HG03342 (cell line): Measurements from ENCODE around the gene CYP21A2.
"Not testable (repeated sequence)": the region's sequence is repeated elsewhere in the genome, so short reads cannot be mapped to it uniquely, and the experiment has no call there.

Source experiments
- ATAC-seq: cut with Tn5 transposase; IDR thresholded peaks from one replicate; pipeline ENCODE4 v1.9.1; 2021; ENCODE audit warnings: mild to moderate bottlenecking, moderate library complexity; ENCODE audit not compliant: unreplicated experiment

The CYP21A2 gene

DNA sequence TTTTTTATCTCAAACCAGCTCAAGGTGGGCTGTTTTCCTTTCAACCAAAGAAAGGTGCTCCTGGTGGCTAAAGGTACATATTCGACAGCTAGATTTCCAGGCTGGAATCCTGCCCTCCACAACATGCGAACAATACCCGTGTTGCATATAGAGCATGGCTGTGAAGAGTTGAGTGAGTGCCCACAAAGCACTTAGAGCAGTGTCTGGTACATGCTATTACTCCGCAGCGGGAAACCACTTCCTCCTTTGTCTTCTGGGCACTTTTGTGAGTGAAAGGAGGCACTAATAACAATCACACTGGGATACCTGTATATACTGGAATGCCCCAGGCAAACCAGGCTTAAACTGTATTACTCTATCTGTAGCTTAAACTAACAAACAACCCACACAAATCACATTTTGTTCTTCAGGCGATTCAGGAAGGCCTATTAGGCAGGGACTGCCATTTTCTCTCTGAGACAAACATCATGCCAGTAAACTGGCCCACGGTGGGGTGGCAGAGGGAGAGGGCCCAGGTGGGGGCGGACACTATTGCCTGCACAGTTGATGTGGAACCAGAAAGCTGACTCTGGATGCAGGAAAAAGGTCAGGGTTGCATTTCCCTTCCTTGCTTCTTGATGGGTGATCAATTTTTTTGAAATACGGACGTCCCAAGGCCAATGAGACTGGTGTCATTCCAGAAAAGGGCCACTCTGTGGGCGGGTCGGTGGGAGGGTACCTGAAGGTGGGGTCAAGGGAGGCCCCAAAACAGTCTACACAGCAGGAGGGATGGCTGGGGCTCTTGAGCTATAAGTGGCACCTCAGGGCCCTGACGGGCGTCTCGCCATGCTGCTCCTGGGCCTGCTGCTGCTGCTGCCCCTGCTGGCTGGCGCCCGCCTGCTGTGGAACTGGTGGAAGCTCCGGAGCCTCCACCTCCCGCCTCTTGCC is at the start of gene CYP21A2:
CYP21A2 (plus strand) TSS at position 818 of the 927 bp plus-strand sequence; CDS start at position 826, 8 bp downstream.
- not testable (repeated sequence) for ATAC-seq

DNA sequence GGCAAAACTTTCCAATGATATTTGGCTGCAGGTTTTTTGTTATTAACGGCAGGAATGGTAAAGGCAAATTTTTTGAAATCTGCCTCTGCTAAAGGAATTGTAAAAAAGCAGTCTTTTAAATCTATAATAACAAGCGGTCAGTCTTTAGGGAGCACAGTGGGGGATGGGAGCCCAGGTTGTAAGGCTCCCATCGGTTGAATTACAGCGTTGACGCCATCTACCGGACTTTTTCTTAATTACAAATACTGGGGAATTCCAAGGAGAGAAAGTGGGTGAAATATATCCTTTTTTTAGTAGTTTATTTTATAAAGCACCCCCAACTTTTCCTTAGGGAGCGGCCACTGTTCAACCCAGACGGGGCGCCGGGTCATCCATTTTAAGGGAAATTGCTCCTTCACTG is 48.9 kb upstream of the CYP21A2 start:
- not testable (repeated sequence) for ATAC-seq

DNA sequence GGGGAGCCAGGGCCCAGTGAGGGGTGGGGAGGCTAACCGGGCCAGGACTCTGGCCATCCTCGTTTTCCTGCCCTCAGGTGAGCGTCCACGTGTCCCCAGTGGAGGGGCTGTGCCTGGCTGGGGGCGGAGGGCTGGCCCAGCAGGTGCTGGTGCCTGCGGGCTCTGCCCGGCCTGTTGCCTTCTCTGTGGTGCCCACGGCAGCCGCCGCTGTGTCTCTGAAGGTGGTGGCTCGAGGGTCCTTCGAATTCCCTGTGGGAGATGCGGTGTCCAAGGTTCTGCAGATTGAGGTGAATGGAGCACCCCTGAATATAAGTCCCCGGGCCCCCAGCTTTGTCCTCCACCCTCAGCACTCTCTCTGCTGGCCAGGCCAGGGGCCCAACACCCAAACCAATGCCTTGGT is 43.8 kb upstream of the CYP21A2 start:
- ATAC-seq = not testable (repeated sequence)

DNA sequence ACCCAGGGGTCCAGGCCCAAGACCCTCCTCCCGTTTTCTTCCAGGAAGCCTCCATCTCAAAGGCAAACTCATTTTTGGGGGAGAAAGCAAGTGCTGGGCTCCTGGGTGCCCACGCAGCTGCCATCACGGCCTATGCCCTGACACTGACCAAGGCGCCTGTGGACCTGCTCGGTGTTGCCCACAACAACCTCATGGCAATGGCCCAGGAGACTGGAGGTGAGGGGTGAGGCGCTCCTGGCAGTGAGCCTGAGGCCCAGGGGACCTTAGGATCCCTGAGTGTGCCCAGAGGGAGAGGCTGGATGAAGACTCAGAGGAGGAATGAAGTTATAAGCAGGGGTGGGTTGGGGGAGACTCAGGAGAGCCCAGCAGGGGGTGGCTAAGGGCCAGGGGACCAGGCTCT is 41.8 kb upstream of the CYP21A2 start:
- not testable (repeated sequence) for ATAC-seq

DNA sequence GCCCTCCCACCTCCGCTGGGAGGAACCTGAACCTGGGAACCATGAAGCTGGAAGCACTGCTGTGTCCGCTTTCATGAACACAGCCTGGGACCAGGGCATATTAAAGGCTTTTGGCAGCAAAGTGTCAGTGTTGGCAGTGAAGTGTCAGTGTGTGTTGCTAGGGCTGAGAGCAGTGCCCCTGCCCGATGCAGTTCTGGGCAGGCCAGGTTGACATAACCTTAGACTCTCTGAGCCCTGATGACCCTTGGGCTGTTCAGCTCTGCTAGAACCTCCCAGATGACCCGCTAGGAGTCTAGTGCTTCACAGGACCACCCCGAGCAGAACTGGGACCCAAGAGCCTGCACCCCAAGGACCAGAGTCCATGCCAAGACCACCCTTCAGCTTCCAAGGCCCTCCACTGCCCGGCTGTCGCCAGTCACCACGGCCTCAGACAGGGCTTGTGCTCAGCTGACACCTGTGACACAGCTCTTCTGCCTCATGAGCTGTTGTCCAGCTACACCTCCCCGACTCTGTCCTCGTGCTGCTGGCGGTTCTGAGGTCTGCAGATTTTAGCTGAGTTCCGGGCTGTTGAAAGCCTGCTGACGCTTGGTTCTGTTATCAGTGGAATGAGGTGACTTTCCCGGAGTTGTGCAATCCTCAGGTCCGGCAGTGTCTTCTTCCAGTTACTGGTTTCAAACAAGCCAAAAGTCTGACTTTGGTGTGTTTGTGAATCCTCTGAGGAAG is 35.5 kb upstream of the CYP21A2 start:
- not testable (repeated sequence) for ATAC-seq

DNA sequence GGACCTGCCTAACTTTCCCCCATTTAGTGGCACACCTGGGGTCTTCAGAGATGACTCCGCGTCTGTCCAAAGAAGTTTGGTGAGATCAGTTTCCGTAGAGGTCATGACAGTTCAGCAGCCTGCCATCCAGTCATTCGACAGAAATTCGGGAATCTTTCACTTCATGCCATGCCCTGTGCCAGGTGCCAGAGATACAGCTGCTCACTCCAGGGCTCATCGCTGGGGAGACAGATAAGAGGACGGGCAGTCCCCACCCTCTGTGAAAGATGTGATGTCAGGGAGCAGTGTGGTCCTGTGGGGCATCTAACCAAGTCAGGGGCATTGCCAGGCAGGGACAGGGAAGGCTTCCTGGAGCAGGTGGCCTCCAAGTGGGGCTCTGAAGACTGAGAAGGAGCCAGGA is 34.9 kb upstream of the CYP21A2 start:
- not testable (repeated sequence) for ATAC-seq

DNA sequence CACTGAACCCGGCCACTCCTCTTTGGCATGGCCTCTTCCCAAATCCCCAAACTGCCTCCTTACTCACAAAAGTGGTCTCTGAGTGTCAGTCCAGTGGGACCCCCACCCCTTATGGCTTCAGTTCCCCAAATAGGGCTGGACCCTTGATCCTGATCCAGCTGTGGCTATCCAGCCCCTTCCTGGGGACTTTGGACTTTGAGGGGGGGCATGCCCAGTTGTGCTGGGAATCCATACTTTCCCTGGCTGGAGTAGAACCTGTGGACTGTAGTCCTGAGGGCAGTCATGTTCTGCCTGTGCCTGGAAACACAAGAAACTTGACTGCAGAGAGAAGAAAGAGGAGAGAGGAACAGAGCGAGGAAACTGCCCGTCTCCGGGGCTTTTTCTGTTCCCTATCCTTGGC is 33.8 kb upstream of the CYP21A2 start:
- not testable (repeated sequence) for ATAC-seq

DNA sequence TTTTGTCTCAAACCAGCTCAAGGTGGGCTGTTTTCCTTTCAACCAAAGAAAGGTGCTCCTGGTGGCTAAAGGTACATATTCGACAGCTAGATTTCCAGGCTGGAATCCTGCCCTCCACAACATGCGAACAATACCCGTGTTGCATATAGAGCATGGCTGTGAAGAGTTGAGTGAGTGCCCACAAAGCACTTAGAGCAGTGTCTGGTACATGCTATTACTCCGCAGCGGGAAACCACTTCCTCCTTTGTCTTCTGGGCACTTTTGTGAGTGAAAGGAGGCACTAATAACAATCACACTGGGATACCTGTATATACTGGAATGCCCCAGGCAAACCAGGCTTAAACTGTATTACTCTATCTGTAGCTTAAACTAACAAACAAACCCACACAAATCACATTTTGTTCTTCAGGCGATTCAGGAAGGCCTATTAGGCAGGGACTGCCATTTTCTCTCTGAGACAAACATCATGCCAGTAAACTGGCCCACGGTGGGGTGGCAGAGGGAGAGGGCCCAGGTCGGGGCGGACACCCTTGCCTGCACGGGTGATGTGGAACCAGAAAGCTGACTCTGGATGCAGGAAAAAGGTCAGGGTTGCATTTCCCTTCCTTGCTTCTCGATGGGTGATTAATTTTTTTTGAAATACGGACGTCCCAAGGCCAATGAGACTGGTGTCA is 33.2 kb upstream of the CYP21A2 start:
- ATAC-seq = not testable (repeated sequence)

DNA sequence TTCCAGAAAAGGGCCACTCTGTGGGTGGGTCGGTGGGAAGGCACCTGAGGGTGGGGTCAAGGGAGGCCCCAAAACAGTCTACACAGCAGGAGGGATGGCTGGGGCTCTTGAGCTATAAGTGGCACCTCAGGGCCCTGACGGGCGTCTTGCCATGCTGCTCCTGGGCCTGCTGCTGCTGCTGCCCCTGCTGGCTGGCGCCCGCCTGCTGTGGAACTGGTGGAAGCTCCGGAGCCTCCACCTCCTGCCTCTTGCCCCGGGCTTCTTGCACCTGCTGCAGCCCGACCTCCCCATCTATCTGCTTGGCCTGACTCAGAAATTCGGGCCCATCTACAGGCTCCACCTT is 32.7 kb upstream of the CYP21A2 start:
- ATAC-seq = not testable (repeated sequence)

DNA sequence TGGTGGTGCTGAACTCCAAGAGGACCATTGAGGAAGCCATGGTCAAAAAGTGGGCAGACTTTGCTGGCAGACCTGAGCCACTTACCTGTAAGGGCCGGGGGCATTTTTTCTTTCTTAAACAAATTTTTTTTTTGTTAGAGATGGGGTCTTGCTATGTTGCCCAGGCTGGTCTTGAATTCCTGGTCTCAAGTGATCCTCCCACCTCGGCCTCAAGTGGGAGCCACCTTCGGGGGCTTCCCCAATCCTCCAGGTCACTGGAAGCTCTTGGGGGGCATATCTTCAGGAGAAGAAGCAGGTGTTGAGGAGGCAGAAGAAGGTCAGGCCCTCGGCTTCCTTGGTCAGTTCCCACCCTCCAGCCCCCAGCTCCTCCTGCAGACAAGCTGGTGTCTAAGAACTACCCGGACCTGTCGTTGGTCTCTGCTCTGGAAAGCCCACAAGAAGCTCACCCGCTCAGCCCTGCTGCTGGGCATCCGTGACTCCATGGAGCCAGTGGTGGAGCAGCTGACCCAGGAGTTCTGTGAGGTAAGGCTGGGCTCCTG is 32.2 kb upstream of the CYP21A2 start:
- not testable (repeated sequence) for ATAC-seq

DNA sequence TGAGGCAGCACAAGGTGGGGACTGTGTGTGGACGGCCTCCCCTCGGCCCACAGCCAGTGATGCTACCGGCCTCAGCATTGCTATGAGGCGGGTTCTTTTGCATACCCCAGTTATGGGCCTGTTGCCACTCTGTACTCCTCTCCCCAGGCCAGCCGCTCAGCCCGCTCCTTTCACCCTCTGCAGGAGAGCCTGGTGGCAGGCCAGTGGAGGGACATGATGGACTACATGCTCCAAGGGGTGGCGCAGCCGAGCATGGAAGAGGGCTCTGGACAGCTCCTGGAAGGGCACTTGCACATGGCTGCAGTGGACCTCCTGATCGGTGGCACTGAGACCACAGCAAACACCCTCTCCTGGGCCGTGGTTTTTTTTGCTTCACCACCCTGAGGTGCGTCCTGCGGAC is 31.1 kb upstream of the CYP21A2 start:
- not testable (repeated sequence) for ATAC-seq

DNA sequence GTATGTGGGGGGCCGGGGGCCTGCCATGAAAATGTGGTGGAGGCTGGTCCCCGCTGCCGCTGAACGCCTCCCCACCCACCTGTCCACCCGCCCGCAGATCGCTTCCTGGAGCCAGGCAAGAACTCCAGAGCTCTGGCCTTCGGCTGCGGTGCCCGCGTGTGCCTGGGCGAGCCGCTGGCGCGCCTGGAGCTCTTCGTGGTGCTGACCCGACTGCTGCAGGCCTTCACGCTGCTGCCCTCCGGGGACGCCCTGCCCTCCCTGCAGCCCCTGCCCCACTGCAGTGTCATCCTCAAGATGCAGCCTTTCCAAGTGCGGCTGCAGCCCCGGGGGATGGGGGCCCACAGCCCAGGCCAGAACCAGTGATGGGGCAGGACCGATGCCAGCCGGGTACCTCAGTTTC is 30.2 kb upstream of the CYP21A2 start:
- ATAC-seq = not testable (repeated sequence)

DNA sequence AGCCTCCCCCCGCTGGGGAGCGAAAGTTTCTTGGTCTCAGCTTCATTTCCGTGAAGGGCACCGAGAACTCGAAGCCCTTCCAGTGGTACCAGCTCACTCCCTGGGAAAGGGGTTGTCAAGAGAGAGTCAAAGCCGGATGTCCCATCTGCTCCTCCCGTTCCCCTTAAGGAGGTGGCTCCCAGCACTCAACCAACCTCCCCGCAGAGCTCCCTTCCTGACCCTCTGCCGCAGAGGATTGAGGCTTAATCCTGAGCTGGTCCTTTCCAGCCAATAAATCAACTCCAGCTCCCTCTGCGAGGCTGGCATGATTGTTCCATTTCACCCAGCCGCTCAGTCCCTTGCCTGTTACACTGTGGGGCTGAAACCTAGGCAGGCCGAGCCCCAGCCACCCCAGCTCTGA is 29.6 kb upstream of the CYP21A2 start:
- ATAC-seq = not testable (repeated sequence)

DNA sequence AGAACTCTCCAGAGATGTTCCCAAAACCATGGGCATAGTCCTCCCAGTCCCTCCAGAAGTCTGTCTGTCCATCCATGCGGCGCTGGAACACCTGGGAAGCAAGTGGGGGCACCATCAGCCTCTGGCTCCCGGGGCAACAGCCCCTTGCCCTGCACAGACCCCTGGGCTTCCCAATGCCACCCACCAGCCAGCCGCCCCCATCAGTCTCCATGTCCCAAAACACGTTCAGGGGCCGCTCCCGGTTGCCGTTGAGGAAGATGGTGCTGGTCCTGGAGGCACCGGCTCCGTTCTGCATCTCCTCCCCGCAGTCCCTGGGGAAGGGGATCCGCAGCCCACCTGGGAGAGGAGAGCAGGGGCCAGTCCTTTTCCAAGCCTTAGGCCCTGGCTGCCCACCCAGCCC is 28.7 kb upstream of the CYP21A2 start:
- not testable (repeated sequence) for ATAC-seq

DNA sequence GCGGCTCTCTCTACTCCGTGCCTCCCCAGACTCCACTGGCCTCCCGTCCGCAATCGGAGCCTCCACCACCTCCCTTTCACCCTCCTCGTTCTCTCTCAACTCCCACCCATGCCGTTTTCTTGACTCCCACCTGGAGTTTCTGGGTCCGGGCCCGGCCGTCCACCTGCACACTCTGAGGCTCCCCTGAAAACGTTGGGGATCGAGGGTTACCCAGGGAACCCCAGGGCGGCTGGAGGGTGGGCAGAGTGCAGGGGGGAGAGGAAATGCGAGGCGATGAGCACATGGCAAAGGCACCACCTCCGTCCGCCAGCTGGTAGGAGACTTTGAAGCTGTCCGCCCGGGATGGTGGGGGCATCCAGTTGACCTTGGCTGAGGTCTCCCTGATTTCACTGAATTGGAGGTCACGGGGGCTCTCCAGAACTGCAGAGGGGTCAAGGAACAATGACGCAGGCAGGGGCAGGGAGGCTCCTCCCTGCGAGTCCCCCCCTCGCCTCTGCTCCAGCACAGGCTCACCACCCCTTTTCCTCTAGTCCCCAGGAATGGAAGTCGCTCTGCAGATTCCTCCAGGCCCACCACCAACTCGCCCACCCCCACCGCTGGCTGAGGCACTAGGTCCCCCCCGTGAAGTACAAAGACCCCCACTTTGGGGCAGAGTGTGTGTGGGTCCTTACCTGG is 27.2 kb upstream of the CYP21A2 start:
- not testable (repeated sequence) for ATAC-seq

DNA sequence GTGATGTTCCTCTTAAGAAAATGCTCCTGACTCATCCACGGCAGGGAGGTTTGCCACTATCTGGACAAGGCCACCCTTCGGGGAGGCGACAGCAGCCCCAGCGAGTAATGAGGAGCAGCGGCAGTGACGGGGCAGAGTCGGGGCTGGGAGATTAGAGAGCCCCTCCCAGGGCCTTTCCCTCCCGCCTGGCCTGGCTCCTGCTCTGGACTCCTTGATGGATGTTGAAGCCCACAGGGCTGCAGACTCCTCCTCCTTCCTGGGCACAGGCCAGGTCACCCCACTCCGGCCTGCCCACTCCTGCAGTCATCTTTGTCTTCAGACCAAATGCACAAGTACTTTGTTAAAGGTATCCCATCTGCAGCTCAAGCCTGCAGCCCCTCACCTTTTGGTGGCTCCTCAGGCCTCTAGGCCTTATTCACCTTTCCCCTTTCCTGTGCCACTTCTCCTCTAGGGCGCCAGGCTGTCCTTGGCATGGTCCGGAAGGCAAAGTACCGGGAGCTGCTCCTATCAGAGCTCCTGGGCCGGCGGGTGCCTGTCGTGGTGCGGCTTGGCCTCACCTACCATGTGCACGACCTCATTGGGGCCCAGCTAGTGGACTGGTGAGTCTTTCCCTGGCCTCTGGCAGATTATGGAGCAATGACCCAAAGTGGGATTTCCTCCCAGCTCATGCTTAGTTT is 25.1 kb upstream of the CYP21A2 start:
- ATAC-seq = not testable (repeated sequence)

DNA sequence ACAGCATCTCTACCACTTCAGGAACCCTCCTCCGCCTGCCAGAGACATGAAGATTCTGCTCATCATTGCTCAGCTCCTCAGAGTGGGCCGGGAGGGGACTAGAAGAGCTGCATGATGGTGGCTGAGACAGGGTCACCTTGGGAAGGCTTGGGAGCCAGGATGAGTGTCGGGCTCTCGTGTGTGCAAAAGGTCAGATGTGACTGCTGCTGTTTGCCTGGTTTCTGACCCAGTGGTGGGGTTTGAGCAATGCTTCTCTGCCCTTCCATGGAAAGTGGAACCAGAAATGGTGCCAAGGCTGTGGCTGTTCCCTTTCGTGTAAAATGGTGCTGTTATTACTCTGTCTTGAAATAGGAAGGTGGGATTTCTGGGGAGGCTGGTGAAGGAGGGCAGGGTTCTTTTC is 24.5 kb upstream of the CYP21A2 start:
- ATAC-seq = not testable (repeated sequence)

DNA sequence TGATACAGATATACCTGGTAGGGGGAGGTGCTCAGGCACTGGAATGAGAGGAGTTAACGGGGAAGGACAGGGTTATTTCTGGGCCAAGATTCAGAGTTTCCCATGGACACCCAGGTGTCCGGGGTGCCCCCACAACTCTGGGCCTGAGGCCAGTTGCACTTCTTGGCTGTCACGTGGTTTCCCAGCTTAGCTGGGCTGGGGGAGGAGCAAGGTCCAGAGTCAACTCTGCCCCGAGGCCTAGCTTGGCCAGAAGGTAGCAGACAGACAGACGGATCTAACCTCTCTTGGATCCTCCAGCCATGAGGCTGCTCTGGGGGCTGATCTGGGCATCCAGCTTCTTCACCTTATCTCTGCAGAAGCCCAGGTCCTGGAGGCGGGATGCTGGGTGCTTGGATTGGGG is 23.7 kb upstream of the CYP21A2 start, which contains the start of gene C4B:
C4B (plus strand) TSS at position 249 of the 400 bp plus-strand sequence; CDS start at position 300, 51 bp downstream.
- ATAC-seq = not testable (repeated sequence)

DNA sequence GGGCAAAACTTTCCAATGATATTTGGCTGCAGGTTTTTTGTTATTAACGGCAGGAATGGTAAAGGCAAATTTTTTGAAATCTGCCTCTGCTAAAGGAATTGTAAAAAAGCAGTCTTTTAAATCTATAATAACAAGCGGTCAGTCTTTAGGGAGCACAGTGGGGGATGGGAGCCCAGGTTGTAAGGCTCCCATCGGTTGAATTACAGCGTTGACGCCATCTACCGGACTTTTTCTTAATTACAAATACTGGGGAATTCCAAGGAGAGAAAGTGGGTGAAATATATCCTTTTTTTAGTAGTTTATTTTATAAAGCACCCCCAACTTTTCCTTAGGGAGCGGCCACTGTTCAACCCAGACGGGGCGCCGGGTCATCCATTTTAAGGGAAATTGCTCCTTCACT is 16.1 kb upstream of the CYP21A2 start:
- not testable (repeated sequence) for ATAC-seq

DNA sequence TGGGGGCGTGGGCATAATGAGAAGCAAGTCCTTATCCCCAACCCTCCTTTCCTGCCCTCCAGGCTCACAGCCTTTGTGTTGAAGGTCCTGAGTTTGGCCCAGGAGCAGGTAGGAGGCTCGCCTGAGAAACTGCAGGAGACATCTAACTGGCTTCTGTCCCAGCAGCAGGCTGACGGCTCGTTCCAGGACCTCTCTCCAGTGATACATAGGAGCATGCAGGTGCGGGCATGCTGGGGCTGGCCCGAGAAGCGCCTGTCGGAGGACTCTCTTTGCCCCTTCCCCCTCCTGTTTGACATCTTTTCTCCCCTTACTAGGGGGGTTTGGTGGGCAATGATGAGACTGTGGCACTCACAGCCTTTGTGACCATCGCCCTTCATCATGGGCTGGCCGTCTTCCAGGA is 9.6 kb upstream of the CYP21A2 start:
- ATAC-seq = not testable (repeated sequence)
